Measurements from ENCODE around the gene MYO5A. TPM values are rescaled to one million over a fixed set of nuclear protein-coding genes. Genes with fewer than 3 reads are reported as not detected.
"Not testable (repeated sequence)": the region's sequence is repeated elsewhere in the genome, so short reads cannot be mapped to it uniquely, and the experiment has no call there.

MYO5A gene
- total RNA-seq, 1 experiment from 2014 or later = 17.6 TPM

- H4K20me1 ChIP-seq (ENCODE audit: insufficient read depth); CTCF ChIA-PET; DNase-seq (ENCODE audit: low read depth, low spot score); POLR2A ChIA-PET; H2AFZ ChIP-seq (ENCODE audit: low read depth, low read length, poor library complexity, severe bottlenecking); RAD21 ChIA-PET (ENCODE audit: low non-redundant PET in 1 of 2, low total read pairs in 2 of 2, uncharacterized antibody in 2 of 2, unreplicated experiment in 2 of 2); intact Hi-C loops (cut with micrococcal nuclease); H3K4me2 ChIP-seq (ENCODE audit: low read length); H3K9me2 ChIP-seq (ENCODE audit: insufficient read depth); H3K9ac ChIP-seq (ENCODE audit: low read length); H3K36me3 ChIP-seq (ENCODE audit: control insufficient read depth in 1 of 2, insufficient read depth in 2 of 2, low read length in 2 of 2); H3K4me3 ChIP-seq (replicated peaks in 1 of 2; ENCODE audit: low read depth in 1 of 2, low read length in 2 of 2); ATAC-seq; H3K27ac ChIP-seq (ENCODE audit: low read depth, low read length); BruUV-seq (replicated peaks); H3K79me2 ChIP-seq (ENCODE audit: insufficient read depth, low read length); H3K27me3 ChIP-seq (ENCODE audit: insufficient read depth, low read length); H3K4me1 ChIP-seq (ENCODE audit: control insufficient read depth in 1 of 2, insufficient read depth in 2 of 2, low read length in 2 of 2): not testable (repeated sequence)
- 0 out of 4 replicates have a peak, but pooled peaks cover 0 to 10% of the 10 kb centered on the region in 2 experiments for H3K9me3 ChIP-seq (ENCODE audit: control insufficient read depth in 1 of 2, insufficient read depth in 1 of 2, low read depth in 1 of 2, low read length in 2 of 2)
These were observed 69.0 kb downstream of the MYO5A start for GRCh38 chr15:52459701-52460100.

- intact Hi-C loops (cut with micrococcal nuclease); H2AFZ ChIP-seq (ENCODE audit: low read depth, low read length, poor library complexity, severe bottlenecking); H3K4me1 ChIP-seq (ENCODE audit: control insufficient read depth in 1 of 2, insufficient read depth in 2 of 2, low read length in 2 of 2); H3K27ac ChIP-seq (ENCODE audit: low read depth, low read length); H3K4me2 ChIP-seq (ENCODE audit: low read length); ATAC-seq; CTCF ChIA-PET; H3K27me3 ChIP-seq (ENCODE audit: insufficient read depth, low read length); H3K79me2 ChIP-seq (ENCODE audit: insufficient read depth, low read length); RAD21 ChIA-PET (ENCODE audit: low non-redundant PET in 1 of 2, low total read pairs in 2 of 2, uncharacterized antibody in 2 of 2, unreplicated experiment in 2 of 2); POLR2A ChIA-PET; H3K4me3 ChIP-seq (replicated peaks in 1 of 2; ENCODE audit: low read depth in 1 of 2, low read length in 2 of 2); H3K9ac ChIP-seq (ENCODE audit: low read length); H3K9me2 ChIP-seq (ENCODE audit: insufficient read depth); BruUV-seq (replicated peaks); H3K36me3 ChIP-seq (ENCODE audit: control insufficient read depth in 1 of 2, insufficient read depth in 2 of 2, low read length in 2 of 2); DNase-seq (ENCODE audit: low read depth, low spot score); H4K20me1 ChIP-seq (ENCODE audit: insufficient read depth): not testable (repeated sequence)
- 0 out of 4 replicates have a peak, but pooled peaks cover 0 to 10% of the 10 kb centered on the region in 2 experiments for H3K9me3 ChIP-seq (ENCODE audit: control insufficient read depth in 1 of 2, insufficient read depth in 1 of 2, low read depth in 1 of 2, low read length in 2 of 2)
These were observed 69.4 kb downstream of the MYO5A start for GRCh38 chr15:52459265-52459664.

GRCh38 chr15:52448011-52448890 lies 80.4 kb downstream of the MYO5A start:
- no peak for DNase-seq (ENCODE audit: low read depth, low spot score)
- RAD21 ChIA-PET (ENCODE audit: low non-redundant PET in 1 of 2, low total read pairs in 2 of 2, uncharacterized antibody in 2 of 2, unreplicated experiment in 2 of 2) = no interaction called here
- CTCF ChIA-PET = no interaction called here
- H3K9me3 ChIP-seq (ENCODE audit: control insufficient read depth in 1 of 2, insufficient read depth in 1 of 2, low read depth in 1 of 2, low read length in 2 of 2) = no peaks in the 10 kb centered on the region
- H3K4me1 ChIP-seq (ENCODE audit: control insufficient read depth in 1 of 2, insufficient read depth in 2 of 2, low read length in 2 of 2) = no peaks in the 10 kb centered on the region; a peak in 1 of 4 replicates
- POLR2A ChIA-PET = no interaction called here
- H3K79me2 ChIP-seq (ENCODE audit: insufficient read depth, low read length) = no peaks in the 10 kb centered on the region
- H2AFZ ChIP-seq (ENCODE audit: low read depth, low read length, poor library complexity, severe bottlenecking) = no peak overlapping the region
- no peaks in the 10 kb centered on the region for H4K20me1 ChIP-seq (ENCODE audit: insufficient read depth)
- intact Hi-C loops (cut with micrococcal nuclease) = no loop called here
- no peak overlapping the region for H3K4me3 ChIP-seq (replicated peaks in 1 of 2; ENCODE audit: low read depth in 1 of 2, low read length in 2 of 2)
- H3K4me2 ChIP-seq (ENCODE audit: low read length) = no peak overlapping the region
- no peak for ATAC-seq
- TF ChIP-seq TCF7L2 (IDR thresholded peaks at IDR 0.05; ENCODE audit: borderline replicate concordance, extremely low read depth, insufficient read depth, insufficient read length) = no peak
- TF ChIP-seq RAD21 (IDR thresholded peaks at IDR 0.05; ENCODE audit: low read depth) = no peak
- TF ChIP-seq MAX (IDR thresholded peaks at IDR 0.05) = no peak
- TF ChIP-seq ZFX (IDR thresholded peaks at IDR 0.05) = no peak
- no peak for TF ChIP-seq FOSL1 (IDR thresholded peaks at IDR 0.05; ENCODE audit: low read depth)
- no peak for TF ChIP-seq ZBTB33 (IDR thresholded peaks at IDR 0.05; ENCODE audit: extremely low read depth, insufficient replicate concordance, low read length)
- no peak for TF ChIP-seq ATF3 (IDR thresholded peaks at IDR 0.05)
- no peak for TF ChIP-seq EZH2phosphoT487 (IDR thresholded peaks at IDR 0.05; ENCODE audit: borderline replicate concordance)
- BruUV-seq (replicated peaks) = no TSS peak
- H3K9ac ChIP-seq (ENCODE audit: low read length) = no peak overlapping the region
- H3K27ac ChIP-seq (ENCODE audit: low read depth, low read length) = no peak overlapping the region
- H3K9me2 ChIP-seq (ENCODE audit: insufficient read depth) = no peaks in the 10 kb centered on the region
- H3K27me3 ChIP-seq (ENCODE audit: insufficient read depth, low read length) = no peaks in the 10 kb centered on the region
- H3K36me3 ChIP-seq (ENCODE audit: control insufficient read depth in 1 of 2, insufficient read depth in 2 of 2, low read length in 2 of 2) = no peaks in the 10 kb centered on the region

All from HCT116 (cell line).